HuH-7 (cell line): ENCODE measurements around the gene NOXO1.

Experiments used
- DNase-seq: peaks from one replicate; pipeline ENCODE4 v3.0.0; 2011; ENCODE audit warnings: low spot score

The NOXO1 gene

DNA sequence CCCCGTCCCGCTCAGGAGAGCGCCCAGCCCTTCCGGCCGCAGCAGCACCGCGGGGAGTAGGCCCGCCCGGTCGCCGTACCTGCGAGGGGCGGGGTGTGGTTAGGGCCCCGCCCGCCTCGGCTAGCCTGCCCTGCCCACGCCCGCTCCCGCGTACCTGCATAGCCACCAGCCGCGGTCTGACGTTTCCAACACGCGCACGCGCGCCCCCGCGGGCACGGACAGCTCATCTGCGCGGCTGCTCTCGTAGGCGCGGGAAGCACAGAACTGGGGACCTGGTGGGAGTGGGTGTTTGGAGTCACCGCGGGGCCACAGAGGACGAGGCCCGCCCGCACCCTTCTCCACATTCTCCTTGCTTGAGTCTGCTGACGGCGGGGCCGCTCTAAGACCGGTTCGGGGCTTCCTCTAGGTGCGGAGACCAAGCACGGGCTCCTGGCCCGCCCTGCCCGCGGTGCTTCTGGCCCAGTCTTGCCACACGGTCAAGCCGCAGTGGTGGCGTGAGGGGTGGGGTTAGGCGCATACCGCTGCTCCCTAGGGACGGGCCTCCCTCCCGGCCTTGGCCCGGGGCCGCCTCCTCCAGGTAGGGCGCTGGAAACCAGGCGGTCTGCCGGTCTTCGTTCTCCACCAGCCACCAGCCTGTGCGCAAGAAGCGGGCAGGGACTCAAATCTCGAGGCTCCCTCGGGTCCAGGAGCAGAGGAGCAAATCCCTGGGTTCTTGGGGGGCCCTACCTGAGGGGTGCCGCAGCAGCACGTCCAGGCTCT, 1.8 kb downstream of the NOXO1 start:
- DNase-seq, result no peak

DNA sequence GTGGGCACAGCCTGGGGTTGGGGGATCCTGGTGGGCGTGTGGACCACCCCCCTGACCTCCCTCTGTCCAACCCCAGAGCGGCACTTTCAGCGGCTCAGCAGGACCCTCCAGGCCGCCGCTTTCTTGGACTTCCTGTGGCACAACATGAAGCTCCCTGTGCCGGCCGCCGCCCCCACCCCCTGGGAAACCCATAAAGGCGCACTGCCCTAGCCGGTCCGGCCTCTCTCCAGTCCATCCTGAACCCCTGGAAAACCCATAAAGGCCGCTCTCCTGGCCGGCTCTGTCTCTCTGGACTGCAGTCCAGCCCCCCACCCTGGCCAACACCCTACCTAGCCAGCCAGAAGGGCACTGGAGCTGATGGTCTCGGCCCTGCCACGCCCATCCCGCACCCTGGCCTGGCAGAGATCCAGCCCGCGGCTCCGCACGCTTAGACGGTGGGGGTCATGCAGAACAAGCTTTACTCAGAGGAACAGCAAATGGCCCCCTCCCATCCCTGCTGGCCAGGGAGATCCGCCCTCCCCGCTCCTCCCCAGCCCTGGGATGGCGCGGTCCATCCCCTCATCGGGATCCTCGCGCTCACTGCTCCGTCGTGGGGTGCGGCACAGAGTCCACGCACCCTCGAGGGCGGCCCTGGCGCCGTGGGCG, 2.7 kb downstream of the NOXO1 start:
- DNase-seq, result no peak

- DNase-seq, result no peak
Observed at GRCh38 chr16:1977875-1978268, 3.4 kb downstream of the NOXO1 start.

- no peak for DNase-seq
Observed at GRCh38 chr16:1976951-1977874, 4.1 kb downstream of the NOXO1 start.

GRCh38 chr16:1976216-1976520, 5.1 kb downstream of the NOXO1 start:
- DNase-seq, result no peak

DNA sequence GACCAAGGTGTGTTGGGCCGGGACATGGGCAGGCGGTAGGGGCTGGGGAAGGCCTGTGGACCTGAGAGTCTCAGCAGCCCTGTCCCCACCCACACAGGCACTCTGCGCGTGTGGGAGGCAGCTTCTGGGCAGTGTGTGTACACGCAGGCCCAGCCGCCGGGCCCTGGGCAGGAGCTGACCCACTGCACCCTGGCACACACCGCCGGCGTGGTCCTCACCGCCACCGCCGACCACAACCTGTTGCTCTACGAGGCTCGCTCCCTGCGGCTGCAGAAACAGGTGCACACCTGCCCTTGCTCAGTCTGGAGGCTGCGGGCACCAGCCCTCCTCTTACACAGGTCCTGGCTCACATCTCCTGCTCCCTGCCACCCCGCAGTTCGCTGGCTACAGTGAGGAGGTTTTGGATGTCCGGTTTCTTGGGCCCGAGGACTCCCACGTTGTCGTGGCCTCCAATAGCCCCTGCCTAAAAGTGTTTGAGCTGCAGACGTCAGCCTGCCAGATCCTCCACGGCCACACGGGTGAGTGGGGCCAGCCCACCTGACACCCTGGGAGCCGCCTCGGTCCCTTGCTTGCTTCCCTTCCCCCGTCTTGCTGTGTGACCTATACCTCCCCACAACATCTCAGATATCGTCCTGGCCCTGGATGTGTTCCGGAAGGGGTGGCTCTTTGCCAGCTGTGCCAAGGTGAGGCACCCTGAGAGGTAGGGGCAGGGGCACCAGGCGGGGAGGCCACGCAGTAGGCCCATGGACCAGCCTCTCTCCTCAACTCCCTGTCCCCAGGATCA, 5.6 kb downstream of the NOXO1 start:
- no peak for DNase-seq

GRCh38 chr16:1974157-1975070, 6.9 kb downstream of the NOXO1 start:
- DNase-seq, result no peak

GRCh38 chr16:1973461-1974156, 7.7 kb downstream of the NOXO1 start:
- no peak for DNase-seq

DNA sequence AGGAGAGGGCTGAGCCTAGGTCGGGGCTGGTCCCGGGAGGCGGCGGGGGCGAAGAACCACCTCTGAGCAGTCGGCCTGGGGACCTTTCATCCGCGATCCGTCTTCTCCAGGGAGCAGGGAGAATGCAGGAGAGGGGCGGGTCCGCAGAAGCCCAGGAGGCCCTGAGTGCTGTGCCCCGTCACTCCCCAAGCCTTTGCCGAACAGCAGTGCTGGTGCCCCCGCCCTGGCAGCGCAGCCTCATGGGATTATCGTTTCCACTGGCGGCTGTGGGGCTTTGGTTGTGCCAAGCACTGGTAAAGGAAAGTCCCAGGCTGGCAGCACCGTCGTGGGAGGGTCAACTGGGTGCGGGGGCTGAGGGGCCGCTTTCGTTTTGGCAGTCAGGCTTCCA, 8.8 kb downstream of the NOXO1 start:
- DNase-seq, result no peak

DNA sequence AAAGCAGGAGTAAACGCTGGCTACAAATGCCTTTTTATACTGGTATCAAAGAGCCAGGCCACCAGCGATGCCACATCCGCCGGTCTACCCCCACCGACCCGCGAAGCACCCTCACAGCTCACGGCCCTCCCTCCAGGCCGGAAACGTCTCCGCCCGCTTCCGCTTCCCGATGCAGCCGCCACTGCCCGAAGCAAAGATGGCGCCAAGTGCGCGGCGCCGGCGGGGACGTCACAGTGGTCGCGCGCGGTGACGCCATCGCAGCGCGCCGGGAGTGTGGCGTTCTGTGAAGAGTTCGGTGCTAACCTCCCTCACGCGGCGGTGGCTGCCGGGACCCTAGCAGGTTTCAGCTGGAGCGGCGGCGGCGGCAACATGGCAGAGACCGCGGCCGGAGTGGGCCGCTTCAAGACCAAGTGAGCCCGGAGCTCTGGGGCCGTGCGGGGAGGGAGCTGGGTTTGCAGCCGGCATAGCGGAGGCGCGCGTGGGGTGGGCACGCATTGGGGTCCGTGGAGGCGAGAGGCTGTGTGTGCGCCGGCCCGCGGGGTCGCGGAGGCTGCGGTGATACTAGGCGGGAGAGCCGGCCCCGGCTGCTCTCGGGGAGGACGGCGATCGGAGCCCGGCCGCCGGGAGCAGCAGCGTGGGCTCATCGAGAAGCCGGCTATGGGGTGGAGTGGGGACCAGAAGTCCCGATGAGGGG, 9.3 kb downstream of the NOXO1 start, which contains the start of gene TBL3:
TBL3 (plus strand) TSS at position 258 of the 694 bp plus-strand sequence; CDS start at position 370, 112 bp downstream.
- DNase-seq, result peak; percentile 97

GRCh38 chr16:1968146-1968953, 12.9 kb downstream of the NOXO1 start:
- no peak for DNase-seq

- no peak for DNase-seq
Observed at GRCh38 chr16:1966460-1966859, 14.8 kb downstream of the NOXO1 start, which contains the start of gene RNF151. TSS of gene RNF151 (plus strand) at chr16:1966856. CDS start at chr16:1966882, 26 bp downstream.

GRCh38 chr16:1965396-1966001, 15.8 kb downstream of the NOXO1 start:
- no peak for DNase-seq

GRCh38 chr16:1964506-1965395, 16.5 kb downstream of the NOXO1 start, which contains the start of gene RPS2:
TSS of gene RPS2 (minus strand) at chr16:1964826. CDS start at chr16:1964625, 201 bp downstream.
- DNase-seq, result peak; percentile 99

DNA sequence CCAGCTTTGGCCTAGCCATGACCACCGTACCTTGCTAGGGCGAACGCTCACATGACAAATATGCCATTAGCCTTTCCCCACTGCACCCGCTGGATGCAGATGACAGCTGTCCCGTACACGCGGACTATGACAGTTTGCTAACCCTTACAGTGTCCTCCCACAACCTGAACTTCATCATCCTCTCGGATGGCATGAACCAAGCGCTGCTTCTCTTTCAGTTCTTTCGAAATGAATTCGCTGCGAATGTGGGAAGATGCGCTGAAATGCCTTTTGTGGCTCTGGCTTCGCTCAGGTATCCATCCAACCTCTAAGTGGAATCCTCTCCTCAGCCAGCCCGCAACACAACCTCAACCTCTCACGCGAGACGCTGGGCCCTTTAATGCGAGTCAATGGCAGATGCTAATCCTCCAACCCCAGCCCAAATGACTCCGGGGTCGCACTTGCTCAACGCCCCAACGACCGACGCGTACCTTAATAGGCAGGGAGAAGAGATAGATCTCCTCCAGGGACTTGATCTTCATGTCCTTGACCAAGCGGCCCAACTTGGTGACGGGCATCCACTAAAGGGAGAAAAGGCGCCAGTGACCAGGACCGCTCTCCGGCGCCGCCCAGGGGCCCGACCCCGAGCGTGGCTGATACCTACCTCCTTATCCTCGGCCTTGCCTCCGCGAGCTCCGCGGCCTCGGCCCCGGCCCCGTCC, 17.3 kb downstream of the NOXO1 start:
- DNase-seq, result no peak
